ENCODE measurements around the gene B4GALT4. TPM values are rescaled to one million over a fixed set of nuclear protein-coding genes. Genes with fewer than 3 reads are reported as not detected.

Gene B4GALT4, protein sequence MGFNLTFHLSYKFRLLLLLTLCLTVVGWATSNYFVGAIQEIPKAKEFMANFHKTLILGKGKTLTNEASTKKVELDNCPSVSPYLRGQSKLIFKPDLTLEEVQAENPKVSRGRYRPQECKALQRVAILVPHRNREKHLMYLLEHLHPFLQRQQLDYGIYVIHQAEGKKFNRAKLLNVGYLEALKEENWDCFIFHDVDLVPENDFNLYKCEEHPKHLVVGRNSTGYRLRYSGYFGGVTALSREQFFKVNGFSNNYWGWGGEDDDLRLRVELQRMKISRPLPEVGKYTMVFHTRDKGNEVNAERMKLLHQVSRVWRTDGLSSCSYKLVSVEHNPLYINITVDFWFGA
- total RNA-seq = 14.7 and 16.8 TPM in 2 replicates

DNA sequence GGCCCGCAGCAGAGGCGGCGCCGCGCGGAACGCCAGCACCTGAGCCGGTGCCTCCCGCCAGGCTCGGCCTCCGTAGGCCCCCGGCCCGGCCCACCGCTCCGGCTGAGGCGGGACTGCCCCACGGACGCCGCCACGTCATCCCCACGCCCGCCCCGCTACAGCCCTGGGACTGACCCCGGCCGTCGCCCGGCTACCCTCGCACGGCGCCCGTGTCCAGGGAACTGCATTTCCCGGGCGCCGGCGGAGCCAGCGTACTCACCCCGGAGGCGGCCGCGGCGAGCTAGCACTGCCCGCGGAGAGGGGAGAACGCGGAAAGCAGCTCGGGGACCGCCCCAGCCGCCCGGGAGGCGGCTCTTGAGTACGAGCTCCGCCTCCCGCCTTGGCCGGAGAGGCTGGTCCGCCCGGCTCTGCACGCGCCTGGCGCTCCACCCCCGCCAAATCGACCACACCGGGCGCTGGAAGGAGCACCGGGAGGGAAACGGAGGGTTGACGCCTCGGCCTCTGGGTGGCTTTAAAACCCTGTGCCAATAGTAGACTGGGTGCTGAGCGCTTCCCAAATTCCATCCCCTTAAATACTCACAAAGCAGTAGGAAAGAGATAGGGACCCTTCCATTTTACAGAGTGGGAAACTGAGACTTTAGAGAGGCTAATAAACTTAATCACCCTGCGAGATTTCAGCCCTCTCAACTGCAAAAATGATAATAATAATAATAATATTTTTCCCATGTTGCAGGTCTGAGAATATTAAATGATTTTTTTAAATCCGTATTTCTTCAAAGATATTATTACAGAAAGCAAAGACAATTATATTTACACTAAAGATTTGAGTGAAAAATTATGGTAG is at the start of gene B4GALT4:
Gene B4GALT4 (minus strand): TSS at position 288 of the 844 bp plus-strand sequence. CDS start 10,779 bp downstream, outside the sequence.
- intact Hi-C loops (cut with micrococcal nuclease) = loop anchor here (1.0 to 5.0 kb wide), 13 partner anchors 22 to 1356 kb away; partner anchors contain the start of genes ARHGAP31, COX17, IGSF11 and NDUFB4

DNA sequence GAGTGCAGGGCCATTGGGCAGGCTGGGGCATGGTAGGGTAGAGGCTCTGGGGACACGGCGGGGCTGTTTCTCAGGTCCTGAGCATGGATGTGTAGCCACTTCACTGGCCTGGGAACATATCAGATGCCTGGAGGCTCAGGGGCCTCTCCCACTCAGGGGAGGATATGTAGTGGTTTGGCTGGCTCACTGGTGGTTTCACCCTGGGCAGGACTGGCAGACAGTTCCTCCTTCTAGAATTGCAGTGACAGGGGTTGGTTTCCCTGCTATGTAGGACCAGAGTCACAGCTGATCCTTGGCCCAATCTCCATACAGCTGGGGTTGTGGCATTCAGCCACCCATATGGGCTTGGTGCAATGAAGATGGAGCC is 48.7 kb upstream of the B4GALT4 start:
- intact Hi-C loops (cut with micrococcal nuclease) = no loop called here

DNA sequence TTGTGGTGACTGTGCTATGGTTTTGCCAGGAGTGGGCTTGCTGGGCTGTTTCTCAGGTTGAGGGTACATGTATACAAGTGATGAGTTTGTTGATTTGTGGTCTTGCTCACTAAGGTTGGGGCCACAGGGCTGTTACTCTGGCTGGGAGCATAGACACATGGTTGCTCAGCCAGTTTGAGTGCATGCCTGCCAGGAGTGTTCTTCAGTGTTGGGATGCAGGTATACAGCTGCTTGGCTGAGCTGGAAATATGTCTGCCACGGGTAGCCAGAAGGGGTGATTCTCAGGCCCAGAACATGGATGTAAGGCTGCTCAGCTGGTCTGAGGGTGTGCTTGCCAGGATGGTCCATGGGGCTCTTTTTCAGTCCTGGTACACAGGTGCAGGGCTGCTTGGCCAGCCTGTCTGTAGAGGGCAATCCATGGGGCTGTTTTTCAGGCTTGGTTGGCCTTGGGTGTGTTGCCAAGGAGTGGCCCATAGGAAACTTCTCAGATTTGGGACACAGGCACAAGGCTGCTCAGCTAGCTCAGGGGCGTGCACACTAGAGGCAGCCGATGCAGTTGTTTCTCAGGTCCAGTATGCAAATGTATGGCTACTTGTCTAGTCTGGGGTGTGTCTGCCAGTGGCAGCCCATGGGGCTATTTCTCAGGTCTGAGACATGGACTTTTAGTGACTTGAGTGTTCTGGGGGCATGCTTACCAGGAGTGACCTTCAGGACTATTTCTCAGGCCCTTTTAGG is 48.2 kb upstream of the B4GALT4 start:
- intact Hi-C loops (cut with micrococcal nuclease) = no loop called here

DNA sequence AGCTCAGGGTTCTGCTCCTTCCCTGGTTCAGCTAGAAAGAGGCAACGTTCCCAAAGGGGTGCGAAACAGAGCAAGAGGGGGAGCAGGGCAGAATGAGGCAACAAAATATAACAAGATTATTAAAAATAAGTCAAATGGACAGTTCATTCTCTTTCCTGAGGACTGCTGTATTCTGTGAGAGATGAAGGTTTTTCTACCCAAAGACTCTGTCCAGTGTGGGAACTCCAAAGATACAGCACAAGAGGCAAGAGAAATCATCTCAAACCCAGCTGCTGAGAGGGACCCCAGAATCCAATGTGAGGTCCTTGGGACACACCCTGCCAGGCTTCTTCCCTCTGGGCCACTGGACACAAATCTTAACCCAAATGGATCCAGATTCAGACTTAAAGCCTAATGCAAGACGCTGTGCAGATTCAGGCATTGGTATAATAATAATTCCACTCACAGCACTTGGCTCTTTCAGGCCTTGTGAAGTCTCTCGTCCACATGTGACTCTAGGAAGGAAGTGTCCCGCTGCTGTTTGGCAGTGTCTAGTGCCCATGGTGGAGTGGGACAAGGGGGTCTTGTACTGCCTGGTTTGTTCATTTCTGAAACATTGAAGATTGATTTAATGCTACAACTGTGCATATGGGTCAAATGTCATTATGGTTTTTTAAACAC is 39.0 kb upstream of the B4GALT4 start:
- intact Hi-C loops (cut with micrococcal nuclease) = loop anchor here (5.0 to 10.0 kb wide), 2 partner anchors 45 to 398 kb away; partner anchors contain the start of gene COX17

DNA sequence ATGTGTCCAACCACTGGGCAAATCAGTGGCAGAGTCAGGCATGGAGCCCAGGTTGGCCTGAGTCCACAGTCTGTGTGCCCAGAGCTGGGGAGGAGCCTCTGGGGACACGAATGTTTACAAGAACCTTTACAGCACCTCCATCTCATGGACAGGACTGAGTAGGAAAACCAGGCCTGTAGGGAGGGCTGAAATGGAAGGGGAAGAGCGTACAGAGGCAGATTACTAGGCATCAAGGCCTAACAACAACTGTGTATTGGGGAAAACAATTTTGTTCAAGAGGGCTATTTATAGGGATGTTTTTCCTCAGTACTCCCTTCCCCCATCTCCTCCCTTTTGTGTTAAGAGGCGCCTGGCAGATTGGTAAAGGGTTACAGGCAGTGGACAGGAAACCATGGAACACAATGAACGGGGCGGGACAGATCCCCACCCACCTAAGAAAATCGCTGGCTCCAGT is 38.5 kb upstream of the B4GALT4 start:
- intact Hi-C loops (cut with micrococcal nuclease) = loop anchor here (5.0 to 10.0 kb wide), 2 partner anchors 46 to 398 kb away; partner anchors contain the start of gene COX17

DNA sequence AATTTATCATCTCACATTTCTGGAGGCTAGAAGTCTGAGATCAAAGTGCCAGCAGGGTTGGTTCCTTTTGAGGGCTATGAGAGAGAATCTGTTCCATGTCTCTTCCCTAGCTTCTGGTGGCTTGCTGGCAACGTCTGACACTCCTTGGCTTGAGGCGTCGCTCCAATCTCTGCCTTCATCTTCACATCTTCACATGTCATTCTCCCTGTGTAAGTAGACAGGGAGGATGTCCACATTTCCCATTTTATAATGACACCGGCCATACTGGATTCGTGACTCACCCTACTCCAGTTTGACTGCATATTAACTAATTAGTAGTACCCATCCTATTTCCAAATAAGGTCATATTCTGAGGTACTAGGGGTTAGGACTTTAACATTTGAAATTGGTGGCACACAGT is 36.0 kb upstream of the B4GALT4 start:
- intact Hi-C loops (cut with micrococcal nuclease) = loop anchor here (5.0 to 10.0 kb wide), 2 partner anchors 48 to 401 kb away; partner anchors contain the start of gene COX17

DNA sequence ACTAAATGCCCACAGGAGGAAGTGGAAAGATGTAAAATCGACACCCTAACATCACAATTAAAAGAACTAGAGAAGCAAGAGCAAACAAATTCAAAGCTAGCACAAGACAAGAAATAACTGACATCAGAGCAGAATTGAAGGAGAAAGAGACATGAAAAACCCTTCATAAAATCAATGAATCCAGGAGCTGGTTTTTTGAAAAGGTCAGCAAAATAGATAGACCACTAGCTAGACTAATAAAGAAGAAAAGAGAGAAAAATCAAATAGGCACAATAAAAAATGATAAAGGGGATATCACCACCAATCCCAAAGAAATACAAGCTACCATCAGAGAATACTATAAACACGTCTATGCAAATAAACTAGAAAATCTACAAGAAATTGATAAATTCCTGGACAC is 29.5 kb upstream of the B4GALT4 start:
- intact Hi-C loops (cut with micrococcal nuclease) = loop anchor here (10.0 kb wide), 1 partner anchor 55 kb away; no protein-coding TSS in a partner anchor

DNA sequence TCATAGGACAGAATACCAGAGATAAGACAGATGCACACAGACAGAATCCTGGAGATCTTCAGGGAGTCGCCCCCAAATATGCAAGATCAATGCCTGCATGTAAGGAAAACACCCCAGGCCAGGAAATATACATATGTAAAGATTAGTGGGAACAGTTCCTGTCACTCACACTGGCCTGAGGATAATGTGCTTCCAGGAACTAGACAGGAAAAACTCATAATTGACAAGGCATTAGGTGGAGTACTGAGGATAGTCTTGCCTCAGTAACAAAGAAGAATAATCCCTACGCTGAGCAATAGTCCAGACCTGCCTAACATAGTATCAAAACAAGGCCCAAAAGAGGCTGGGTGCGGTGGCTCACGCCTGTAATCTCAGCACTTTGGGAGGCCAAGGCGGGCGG is 20.4 kb upstream of the B4GALT4 start:
- intact Hi-C loops (cut with micrococcal nuclease) = no loop called here

DNA sequence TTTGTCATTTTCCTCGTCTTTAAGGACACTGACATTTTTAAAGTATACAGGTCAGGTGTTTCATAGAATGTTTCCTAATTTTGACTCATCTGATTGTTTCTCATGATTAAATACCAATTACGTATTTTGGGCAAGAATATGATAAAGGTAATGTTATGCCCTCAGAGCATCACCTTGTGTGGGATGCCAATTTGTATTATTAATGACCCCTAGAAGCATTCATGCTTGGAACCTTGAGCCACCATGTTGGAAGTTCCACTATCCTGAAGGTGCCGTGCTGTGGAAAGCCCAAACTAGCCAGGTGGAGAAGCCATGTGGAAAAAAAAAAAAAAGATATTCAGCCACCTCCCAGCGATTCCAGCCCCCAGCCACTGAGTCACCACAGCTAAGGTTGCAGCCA is 19.1 kb upstream of the B4GALT4 start:
- intact Hi-C loops (cut with micrococcal nuclease) = no loop called here

DNA sequence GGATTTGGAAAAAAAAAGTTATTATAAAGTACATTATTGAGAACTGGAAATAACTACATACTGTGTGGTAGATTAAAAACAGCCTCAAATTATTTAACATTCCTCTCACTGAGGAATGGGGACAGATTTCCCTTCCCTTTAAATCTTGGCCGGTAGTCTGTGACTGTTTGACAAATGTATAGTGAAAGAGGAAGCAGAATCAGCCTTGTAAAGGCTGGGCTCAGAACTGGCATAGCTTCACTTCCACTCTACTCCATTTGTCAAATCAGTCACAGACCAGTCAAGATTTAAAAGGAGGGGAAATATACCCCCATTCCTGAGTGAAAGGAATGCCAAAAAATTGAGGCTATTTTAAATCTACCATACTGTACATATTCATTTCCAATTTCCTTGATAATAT is 18.2 kb upstream of the B4GALT4 start:
- intact Hi-C loops (cut with micrococcal nuclease) = no loop called here

DNA sequence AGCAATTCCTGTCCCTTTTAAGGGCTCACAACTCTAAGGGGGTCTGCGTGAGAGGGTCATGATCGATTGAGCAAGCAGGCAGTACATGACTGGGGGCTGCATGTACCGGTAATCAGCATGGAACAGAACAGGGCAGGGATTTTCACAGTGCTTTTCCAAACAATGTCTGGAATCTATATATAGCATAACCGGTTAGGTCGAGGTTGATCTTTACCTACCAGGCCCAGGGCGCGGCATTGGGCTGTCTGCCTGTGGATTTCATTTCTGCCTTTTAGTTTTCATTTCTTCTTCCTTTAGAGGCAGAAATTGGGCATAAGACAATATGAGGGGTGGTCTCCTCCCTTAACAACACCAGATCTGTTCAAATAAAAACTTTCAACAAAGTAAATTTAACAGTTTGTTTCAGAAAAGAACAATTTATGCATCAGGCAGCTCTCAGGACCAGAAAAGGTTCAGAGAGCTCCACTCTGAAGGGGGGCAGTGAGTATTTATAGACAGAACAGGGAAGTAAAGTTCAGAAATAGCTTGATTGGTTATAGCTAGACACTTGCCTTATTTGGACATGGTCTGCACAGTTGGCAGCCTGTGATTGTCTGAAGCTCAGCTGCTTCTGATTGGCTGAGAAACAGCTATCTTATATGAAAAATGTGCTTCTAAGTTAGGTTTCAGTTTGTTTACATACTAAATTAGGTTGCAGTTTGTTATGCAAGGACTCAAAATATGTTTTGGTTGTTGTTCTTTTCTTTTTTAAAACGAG is 17.2 kb upstream of the B4GALT4 start:
- intact Hi-C loops (cut with micrococcal nuclease) = no loop called here

DNA sequence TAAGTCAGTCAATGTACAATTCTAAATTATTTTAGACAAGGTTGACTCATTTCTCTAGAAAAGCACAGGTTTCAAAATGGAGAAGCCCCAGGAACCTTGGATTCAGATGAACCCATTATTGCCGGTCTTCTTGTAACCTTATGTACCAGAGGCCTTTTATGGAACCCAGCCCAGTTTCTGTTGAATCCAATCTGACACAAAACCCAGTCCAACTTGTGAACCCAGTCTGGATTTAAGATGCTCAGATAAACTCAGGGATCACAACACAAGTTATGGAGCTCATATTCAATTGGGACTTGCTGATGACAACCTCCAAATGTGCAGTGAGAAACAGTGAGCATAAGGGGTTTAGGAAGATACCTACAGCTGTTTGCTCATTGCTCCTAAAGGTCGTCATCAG is 16.4 kb upstream of the B4GALT4 start:
- intact Hi-C loops (cut with micrococcal nuclease) = no loop called here

DNA sequence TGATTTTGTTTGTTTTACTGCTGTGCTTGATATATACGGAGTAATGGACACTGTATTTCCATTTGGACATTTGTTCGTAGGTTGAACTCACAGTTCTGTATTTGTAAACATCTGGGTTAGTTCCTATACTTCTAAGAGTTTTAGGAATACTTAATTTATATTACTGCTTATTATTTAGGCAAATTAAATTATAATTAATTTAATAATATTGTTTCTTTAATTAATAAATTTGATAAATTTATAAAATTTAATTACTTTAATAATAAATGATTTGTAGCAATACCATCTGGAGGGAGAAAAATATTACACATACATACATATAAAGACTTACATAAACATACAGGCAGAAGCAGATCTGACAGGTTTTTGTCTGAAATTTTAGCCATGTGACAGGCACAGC is 14.5 kb upstream of the B4GALT4 start:
- intact Hi-C loops (cut with micrococcal nuclease) = no loop called here

DNA sequence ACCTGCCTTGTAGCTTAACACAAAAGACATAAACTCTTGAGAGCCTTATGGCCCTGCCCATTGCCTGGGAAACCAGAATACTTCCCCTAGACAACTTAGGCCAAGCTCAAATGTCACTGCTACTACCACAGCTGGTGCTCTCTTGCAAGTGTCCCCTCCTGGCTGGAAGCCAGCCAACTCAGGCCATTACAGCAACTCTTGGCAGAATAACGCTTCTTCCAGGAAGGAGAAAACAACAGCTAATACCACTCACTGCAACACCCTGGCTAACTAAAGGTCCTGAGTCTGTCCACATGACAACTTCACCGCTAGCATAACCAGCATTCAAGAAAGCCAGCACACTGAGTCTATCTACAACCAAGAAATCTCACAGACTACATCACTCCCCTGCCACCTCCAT is 5.1 kb upstream of the B4GALT4 start:
- intact Hi-C loops (cut with micrococcal nuclease) = no loop called here

DNA sequence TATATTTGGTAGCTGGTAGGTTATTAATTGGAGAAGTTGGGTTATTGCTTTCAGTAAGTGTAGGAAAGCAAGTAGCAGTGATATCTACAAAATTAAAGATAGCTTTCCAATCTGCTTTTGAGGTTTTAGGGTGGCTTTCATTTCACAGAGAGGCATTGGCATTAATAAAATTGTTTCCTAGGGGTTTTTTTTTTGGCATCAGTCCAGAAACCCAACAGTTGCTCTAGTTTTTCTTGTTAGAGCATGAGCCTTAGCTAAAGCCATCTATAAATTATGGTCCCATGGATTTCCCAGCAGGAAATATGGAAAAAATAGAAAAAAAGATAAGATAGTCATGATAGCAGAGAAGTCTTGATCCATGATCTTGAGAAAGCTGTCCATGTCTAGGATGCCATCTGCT is 3.0 kb upstream of the B4GALT4 start:
- intact Hi-C loops (cut with micrococcal nuclease) = loop anchor here (5.0 kb wide), 2 partner anchors 394 to 854 kb away; no protein-coding TSS in a partner anchor

DNA sequence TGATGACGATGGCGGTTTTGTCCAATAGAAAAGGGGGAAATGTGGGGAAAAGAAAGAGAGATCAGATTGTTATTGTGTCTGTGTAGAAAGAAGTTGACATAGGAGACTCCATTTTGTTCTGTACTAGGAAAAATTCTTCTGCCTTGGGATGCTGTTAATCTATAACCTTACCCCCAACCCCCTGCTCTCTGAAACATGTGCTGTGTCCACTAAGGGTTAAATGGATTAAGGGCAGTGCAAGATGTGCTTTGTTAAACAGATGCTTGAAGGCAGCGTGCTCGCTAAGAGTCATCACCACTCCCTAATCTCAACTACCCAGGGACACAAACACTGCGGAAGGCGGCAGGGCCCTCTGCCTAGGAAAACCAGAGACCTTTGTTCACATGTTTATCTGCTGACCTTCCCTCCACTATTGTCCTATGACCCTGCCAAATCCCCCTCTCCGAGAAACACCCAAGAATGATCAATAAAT is 2.4 kb upstream of the B4GALT4 start:
- intact Hi-C loops (cut with micrococcal nuclease) = loop anchor here (5.0 kb wide), 2 partner anchors 394 to 854 kb away; no protein-coding TSS in a partner anchor

DNA sequence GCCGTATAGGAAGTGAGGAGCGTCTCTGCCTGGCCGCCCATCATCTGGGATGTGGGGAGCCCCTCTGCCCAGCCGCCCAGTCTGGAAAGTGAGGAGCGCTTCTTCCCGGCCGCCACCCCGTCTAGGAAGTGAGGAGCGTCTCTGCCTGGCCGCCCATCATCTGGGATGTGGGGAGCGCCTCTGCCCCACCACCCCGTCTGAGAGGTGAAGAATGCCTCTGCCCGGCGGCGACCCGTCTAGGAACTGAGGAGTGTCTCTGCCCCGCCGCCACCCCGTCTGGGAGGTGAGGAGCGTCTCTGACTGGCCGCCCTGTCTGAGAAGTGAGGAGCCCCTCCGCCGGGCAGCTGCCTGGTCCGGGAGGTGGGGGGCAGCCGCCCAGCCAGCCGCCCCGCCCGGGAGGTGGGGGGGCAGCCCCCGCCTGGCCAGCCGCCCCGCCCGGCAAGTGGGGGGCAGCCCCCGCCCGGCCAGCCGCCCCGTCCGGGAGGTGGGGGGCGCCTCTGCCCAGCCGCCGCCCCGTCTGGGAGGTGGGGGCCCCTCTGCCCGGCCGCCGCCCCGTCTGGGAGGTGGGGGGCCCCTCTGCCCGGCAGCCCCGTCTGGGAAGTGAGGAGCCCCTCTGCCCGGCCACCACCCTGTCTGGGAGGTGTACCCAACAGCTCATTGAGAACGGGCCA is 1.8 kb upstream of the B4GALT4 start:
- intact Hi-C loops (cut with micrococcal nuclease) = loop anchor here (5.0 kb wide), 2 partner anchors 395 to 855 kb away; no protein-coding TSS in a partner anchor

DNA sequence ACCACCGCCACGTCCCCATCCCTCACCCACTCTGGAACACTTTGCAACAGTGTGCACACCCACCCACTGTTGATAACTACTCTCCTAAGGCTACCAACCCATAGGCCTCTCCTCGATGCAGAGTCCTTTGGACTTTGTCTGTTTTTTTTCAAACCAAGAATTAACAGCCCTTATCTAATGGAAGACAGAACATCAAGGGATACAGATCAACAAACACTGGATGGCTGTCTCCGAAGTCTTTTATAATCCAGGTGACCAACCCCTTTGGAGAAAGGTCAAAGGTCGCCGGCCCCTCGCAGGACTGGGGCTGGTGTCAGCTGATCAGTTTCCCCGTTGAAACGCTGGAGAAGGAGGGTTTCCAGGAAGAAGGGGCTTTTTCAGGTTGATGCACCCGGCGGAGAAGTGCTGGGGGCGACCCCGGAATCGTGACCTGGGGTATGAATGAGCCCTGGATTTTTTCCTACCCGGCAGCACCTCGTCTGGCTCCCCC is 532 bp downstream of the B4GALT4 start:
- intact Hi-C loops (cut with micrococcal nuclease) = loop anchor here (1.0 to 5.0 kb wide), 7 partner anchors 21 to 1357 kb away; partner anchors contain the start of genes IGSF11, NDUFB4 and TIMMDC1

Measured in T-helper 2 cell treated with Interferon-gamma antibody and Interleukin-4, amounts not matched to agents 100 ng/mL and 5 ng/mL, for 36 hours (primary cell).